Measurements from ENCODE around the gene SPATS2.

- TF ChIP-seq CTCF (IDR thresholded peaks at IDR 0.05 in 4 of 5, conservative IDR thresholded peaks at IDR 0.05 in 1 of 5) = no peak
- TF ChIP-seq POLR2A (IDR thresholded peaks at IDR 0.05) = no peak
These were observed 198.4 kb downstream of the SPATS2 start for GRCh38 chr12:49565406-49566265.
